Measurements from ENCODE around the gene CAMK4.
"Not testable (repeated sequence)": the region's sequence is repeated elsewhere in the genome, so short reads cannot be mapped to it uniquely, and the experiment has no call there.

The CAMK4 gene

GRCh38 chr5:111261610-111262009 lies 37.4 kb downstream of the CAMK4 start:
- no peak for DNase-seq

GRCh38 chr5:111262153-111262552 lies 38.0 kb downstream of the CAMK4 start:
- DNase-seq = no peak

GRCh38 chr5:111262815-111263214 lies 38.6 kb downstream of the CAMK4 start:
- DNase-seq = no peak

- DNase-seq = no peak
Observed at GRCh38 chr5:111266491-111266890, 42.3 kb downstream of the CAMK4 start.

- DNase-seq = no peak
Observed at GRCh38 chr5:111268300-111268699, 44.1 kb downstream of the CAMK4 start.

GRCh38 chr5:111271885-111272284 lies 47.7 kb downstream of the CAMK4 start:
- no peak for DNase-seq

GRCh38 chr5:111277061-111277460 lies 52.9 kb downstream of the CAMK4 start:
- no peak for DNase-seq

- peak; percentile 75 for DNase-seq
Observed at GRCh38 chr5:111278858-111279504, 54.8 kb downstream of the CAMK4 start.

GRCh38 chr5:111280282-111280951 lies 56.2 kb downstream of the CAMK4 start:
- no peak for DNase-seq

GRCh38 chr5:111282798-111283197 lies 58.6 kb downstream of the CAMK4 start:
- DNase-seq = no peak

- no peak for DNase-seq
Observed at GRCh38 chr5:111284825-111285224, 60.6 kb downstream of the CAMK4 start.

- no peak for DNase-seq
Observed at GRCh38 chr5:111294551-111294950, 70.4 kb downstream of the CAMK4 start.

- DNase-seq = no peak
Observed at GRCh38 chr5:111295649-111296048, 71.5 kb downstream of the CAMK4 start.

- DNase-seq = no peak
Observed at GRCh38 chr5:111296570-111296969, 72.4 kb downstream of the CAMK4 start.

- peak; percentile 5 for DNase-seq
Observed at GRCh38 chr5:111299067-111299481, 74.9 kb downstream of the CAMK4 start.

- DNase-seq = no peak
Observed at GRCh38 chr5:111299831-111300432, 75.7 kb downstream of the CAMK4 start.

GRCh38 chr5:111301264-111301663 lies 77.1 kb downstream of the CAMK4 start:
- no peak for DNase-seq

- not testable (repeated sequence) for DNase-seq
Observed at GRCh38 chr5:111302043-111302442, 77.9 kb downstream of the CAMK4 start.

- DNase-seq = no peak
Observed at GRCh38 chr5:111308951-111309350, 84.8 kb downstream of the CAMK4 start.

GRCh38 chr5:111309384-111309783 lies 85.2 kb downstream of the CAMK4 start:
- no peak for DNase-seq

GRCh38 chr5:111310711-111311620 lies 86.8 kb downstream of the CAMK4 start:
- DNase-seq = no peak

- DNase-seq = no peak
Observed at GRCh38 chr5:111311666-111312065, 87.5 kb downstream of the CAMK4 start.

GRCh38 chr5:111313017-111313724 lies 89.0 kb downstream of the CAMK4 start:
- DNase-seq = no peak

Measured in OCI-M1 (cell line).